GM19438 (cell line): ENCODE results near the gene PARM1.

Source experiments
- ATAC-seq: cut with Tn5 transposase; IDR thresholded peaks from one replicate; pipeline ENCODE4 v1.9.1; 2021; ENCODE audit warnings: low read depth; ENCODE audit not compliant: unreplicated experiment

The PARM1 gene

DNA sequence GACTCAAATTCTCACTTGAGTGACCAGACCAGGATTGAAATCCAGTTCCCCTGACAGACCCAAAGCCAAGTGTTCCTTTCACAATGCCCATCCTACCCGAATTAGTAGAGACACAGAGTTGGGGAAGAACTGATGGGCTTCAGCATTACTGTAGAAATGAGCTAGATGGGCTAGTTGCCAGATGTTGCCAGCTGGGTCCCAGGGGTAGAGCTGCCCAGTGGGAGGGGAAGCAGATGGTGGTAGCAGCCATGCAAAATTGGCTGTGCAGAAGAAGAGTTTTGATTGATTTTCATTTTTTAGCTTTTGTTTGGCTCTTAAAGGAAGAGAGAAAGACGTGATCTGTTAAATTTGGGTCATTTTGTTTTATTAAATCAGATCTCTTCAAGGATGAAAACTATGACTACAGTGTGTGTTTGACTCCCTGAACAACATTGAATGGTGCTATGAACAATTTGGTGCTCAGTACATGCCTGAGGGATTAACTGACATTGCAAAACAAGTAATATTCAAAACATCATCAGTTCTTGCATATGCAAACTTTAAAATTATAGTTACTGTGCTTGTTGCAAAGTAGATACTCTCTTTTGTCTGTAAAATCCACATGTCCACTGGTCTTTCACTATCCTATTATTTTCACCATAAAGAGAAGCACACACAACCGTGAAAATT, 86.0 kb downstream of the PARM1 start:
- ATAC-seq, result no peak

DNA sequence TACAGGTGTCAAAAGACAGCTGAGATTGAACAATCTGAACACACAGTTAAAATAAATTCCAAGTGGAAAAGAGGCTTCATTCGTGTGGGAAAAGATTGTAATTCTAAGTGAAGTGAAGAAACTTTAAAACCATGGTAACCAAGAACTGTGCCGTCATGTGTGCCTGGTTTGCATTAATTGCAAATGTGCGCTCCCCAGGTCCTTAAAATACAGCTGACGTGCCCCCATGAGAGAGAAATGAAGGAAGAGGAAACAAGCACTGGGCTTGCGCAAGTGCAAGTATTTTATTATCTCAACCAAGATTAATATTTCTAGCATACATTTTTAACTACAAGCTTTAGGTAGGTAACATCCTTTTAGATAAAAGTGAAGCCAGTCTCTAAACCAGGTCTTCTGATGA, 92.5 kb downstream of the PARM1 start:
- no peak for ATAC-seq

DNA sequence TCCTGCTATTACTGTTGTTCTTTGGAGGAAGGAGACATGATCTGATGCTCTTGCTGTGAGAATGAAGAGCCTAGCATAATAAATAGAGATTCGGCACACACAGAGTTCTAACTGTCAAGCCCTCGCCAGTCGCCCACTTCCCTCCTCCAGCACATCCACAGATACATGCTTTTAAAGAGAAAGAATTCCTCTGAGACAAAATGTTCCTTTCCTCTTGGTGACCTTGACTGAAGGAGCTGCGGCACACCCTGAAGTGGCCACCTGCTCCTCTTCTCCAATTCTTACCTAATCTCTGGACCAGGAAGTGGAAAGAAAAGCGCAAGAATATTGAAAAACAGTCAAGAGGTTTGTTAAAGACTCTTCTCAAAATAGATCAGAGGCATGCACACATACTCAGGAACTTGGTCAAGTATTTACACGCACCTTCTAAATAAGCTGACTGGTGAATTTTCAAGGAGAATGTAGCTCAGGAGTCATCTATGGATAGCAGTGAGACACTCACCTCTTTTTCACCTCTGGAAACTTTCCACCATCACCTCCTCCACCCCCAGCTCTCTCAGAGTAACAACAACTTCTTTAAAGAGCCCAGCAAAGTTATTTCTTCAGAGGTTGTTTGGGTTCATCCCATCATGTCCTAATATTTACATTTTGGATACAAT, 95.4 kb downstream of the PARM1 start:
- ATAC-seq, result no peak

DNA sequence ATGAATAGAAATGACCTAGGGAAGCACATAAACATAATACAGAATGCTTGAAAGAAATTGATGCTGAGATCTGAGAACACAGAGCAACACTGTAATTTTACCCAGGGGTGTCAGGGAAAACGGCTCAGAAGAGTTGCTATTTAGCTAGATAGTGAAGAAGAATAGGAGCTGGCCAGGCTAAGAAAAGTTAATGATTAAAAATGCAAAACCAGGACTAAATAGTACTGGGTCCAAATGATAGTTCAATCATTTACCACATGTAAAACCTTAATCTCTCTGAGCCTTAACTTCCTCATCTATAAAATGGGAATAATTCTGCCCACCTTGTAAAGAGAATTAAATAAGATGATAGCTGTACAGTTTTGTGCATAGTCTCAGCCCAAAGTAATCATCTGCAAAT, 97.1 kb downstream of the PARM1 start:
- no peak for ATAC-seq

DNA sequence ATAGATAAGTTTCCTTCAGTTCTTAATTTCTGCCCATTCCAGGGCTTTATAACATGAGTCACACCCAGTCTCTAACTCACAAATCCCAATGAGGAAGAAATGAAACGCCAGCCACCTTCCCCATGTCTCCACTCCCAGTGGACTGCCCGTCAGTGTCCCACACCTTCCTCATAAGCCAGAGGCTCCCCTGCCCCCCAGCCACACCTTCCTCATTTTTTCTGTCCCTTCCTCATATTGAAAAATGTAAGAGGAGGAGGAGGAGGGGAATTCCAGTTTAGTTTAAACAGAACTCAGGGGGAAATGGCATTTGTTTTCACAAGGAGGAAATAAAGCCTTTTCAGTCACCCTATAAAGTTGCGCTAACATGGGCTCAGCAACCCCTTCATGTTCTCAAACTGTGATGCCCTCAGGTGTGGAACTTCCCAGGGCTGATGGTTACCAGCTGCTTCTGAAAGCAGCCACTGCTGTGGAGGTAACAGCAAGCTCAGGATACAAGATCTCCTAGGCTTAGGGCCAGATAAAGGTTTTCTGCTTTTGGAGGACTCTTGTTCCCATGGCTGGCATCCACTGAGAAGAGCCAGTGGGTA, 97.8 kb downstream of the PARM1 start:
- no peak for ATAC-seq

DNA sequence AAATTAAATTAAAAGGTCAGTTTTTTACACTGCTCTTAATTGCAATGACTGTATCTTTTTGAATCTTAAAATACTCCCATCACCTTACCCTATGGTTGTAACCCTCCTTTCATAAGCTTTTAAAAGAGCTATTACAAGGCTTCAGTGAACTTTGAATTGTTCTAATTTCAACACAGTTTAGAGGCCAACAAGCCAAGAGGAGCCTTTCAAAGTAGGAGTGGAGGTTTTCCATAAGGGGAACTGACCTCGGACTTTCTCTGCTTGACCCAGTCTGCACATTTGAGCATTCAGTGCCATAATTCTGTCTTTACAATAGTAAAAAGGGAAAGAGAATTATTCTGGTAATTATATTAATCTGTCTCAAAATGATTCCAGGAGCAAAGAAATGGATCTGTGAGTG, 98.9 kb downstream of the PARM1 start:
- no peak for ATAC-seq

DNA sequence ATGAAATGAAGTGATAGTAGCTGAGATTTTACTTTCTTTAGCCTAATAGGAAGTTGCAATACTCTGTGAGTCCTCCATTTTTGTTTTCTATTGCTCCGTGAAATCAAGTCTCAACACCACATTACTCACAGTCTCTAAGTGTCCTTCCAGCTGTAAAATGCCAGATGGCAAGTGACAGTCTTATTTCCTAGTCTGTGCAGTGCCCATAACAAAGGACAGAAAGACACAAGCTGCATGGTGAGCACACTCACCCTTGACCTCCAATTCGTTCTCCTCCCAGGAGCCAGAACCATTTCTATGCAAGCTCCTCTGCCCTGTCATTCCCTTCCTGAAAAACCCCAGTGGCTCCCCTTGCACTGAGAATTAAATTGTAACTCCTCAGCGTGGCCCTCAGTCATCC, 101.6 kb downstream of the PARM1 start:
- ATAC-seq, result no peak

DNA sequence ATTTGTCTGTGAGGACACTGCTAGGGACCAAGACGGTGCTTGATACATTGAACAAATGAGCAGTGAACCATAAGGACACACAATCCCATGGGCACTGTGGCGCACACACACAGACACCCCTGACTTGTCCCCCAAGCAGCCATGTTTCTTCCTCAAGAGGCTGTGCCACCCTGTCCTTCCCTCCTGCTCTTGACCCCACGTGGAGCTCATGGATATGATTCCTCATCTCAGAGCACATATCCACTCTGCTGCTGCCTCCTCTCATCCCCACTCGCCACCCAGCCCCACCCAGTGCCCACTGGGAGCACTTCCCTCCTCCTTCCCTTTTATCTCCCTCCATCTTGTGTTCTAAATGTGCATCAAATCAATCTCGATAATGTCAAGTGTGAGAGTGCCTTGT, 102.4 kb downstream of the PARM1 start:
- no peak for ATAC-seq

DNA sequence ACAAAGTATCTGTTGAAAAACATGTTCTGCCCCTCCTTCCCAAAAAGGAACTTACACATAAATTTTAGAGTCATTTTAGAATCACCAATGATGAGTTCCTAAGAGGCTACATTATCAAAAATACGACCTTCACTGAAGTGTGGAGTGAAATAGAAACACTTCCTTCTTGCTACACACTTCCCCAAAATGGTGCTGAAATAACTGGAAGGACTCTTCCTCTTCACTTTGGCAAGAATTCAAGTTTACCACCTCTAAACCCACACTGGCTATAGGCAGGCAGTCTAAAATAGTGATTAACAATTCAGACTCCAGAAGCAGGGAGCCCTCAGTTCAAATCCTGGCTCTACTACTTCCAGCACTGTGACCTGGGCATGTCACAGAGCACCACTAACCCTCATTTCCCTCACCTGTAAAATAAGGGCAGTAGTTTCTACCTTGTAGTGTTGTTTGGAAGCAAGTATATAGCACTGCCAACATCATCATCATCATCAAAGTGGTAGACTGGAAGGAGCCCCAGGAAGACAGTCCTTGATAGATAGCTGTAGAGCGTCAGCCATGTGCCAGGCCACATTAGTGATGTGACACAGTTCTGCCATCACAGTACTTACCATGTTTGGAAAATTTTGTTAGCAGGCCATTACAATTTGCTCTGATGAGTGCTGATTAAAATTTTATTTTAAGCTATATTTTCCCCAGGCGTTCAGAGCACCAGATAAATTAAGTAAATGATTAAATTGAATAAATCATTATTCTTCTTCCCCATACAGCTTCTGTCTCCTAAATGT, 103.3 kb downstream of the PARM1 start:
- no peak for ATAC-seq

DNA sequence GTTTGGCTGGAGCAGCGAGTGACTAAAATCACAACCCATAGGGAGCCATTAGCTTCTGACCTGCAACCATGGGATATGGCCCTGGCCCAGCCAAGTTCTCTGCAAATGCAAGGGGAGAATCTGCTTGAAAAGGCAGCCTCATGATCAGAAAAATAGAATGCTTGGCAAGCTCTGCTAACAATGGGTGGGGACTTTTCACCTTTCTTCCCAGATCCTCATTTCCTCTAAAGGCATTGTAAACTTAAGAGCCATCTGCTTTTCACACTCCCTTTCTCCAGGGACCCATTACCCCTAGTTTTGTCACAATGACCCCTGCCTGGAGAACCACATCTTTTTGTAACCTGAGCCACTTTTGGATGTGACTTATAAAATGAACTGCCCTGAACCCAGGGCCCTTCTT, 104.3 kb downstream of the PARM1 start:
- no peak for ATAC-seq

DNA sequence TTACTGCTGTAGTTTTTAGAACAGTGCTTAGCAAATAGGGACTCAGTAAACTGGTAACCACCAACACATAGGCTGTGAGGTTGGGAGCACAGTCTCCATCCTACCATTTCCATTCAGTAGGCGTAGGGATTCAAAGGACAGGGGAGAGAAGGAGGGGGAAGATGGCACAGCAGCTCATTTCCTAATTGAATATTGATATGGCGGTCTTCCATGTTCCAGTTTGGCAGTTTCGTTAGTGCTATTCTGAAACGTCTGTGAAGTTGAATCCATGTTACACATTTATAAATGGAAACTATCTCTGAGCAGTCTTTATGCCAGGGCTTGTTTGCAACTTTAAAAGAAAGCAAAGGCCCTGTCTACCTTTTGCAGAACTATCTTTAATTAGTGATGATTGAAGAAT, 105.5 kb downstream of the PARM1 start:
- ATAC-seq, result no peak

DNA sequence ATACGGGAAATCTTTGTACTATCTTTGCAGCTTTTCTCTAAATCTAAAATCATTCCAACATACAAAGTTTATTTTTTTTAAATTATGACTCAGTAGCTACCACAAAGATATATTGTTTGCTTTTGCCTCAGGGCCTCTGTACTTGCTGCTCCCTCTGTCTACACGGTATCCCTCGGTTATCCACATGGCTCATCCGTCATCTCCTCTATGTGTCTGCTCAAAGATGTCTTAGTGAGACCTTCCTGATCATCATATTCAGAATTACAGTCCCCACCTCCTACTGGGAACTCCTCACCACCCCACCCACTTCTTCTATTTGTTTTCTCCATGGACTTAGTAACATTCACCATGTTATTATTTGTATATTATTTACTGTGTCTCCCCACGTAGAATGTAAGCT, 107.8 kb downstream of the PARM1 start:
- ATAC-seq, result no peak

DNA sequence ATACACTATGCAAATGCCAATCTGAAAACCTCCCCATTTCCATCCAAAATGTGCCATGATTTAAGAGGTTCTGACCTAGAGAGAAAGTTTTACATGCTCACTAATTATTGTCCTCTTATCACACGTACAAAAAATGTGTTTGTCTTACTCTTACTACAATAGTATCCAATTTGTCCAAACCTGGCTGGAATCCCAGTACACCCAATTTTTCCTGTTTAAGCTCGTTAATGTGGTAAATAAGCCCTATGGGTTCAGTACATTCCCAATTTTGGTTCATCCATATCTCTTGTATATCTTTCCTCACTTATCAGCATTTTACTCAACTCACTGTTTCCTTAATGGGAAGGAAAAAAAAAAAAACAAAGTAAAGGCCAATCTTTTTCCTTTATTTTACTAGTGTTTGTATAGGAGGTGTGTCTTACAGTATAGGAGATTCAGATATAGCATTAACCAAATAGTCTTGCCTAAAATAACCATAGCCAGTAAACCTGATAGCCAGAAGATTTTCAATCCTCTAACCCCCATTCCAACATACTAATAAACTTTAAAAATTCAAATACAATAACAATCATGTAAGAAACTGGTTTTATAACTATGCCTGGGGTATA, 109.8 kb downstream of the PARM1 start:
- ATAC-seq, result no peak

DNA sequence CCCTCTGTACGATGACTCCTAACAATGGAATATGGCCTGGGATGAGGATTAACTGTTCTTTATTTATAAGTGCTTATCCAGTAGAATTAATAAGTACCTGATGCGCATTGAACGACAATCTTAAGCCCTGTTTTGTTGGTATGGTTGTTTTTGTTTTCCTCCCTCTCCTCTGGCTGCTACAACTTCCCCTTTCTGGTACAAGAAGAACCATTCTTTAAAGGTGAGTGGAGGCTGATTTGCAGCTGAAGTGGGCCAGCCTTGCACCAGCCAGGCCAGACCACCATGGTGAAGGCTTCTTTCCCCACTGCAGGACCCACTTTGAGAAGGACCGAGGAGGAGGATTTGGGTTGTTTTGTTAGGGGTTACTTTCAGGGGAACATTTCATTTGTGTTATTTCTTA, 113.3 kb downstream of the PARM1 start:
- ATAC-seq, result no peak

DNA sequence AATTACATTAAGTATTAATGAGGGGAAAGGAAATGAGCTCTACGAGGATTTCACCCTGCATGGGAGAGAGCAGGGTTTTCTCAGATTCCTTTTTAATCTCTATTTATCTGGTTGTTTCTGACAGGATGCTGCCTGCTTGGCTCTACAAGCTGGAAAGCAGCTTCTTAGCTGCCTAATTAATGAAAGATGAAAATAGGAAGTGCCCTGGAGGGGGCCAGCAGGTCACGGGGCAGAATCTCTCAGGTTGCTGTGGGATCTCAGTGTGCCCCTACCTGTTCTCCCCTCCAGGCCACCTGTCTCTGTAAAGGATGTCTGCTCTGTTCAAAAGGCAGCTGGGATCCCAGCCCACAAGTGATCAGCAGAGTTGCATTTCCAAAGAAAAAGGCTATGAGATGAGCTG, 113.7 kb downstream of the PARM1 start:
- no peak for ATAC-seq

DNA sequence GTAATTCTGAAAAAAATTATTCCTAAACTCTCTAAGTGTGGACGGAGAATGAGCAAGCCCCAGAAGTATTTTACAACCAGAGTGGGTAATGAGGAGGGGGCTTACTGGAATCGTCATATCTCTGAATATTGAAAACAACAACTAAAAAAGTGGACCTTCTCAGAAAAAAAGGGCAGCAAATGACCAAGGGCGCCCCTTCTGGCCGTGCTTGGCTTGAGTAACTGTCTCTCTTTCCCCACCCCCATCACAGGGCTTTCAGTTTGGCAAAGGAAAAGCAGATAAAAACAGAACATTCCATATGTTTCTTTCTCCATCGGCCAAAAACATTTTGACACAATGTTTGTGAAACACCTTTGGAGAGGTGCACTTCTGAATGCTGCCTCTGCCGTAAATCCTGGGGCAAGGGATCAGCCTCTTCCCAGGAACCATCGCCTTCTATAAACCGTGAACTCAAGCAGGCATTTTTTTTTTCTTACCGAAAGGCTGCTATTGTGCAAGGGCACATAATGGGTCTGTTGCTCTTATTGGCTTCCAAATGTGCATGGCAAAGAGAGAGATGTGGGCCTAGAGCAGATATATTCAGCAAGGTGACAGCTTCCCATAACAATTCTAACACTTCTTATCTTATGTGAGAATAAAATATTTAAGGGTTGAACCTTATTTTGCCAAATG, 115.4 kb downstream of the PARM1 start:
- ATAC-seq, result no peak

DNA sequence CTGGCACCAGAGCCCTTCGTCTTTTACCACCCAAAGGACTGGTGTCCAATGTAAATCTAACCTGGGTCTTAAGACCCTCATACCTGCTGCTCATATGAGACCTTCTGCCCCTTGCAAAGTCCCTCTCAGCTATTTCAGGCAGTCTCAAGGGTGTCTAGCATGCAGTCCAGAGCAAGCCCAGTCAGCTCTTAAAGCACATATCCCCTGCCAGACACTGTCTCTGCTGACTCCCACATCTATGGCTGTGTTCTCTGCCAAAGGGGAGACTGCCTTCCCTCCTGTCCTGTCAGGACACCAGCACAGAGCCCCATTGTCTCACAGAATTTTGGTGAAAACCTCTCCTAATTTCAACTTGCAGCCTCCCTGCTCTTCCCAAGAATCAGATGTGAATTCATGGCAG, 118.5 kb downstream of the PARM1 start:
- ATAC-seq, result no peak

DNA sequence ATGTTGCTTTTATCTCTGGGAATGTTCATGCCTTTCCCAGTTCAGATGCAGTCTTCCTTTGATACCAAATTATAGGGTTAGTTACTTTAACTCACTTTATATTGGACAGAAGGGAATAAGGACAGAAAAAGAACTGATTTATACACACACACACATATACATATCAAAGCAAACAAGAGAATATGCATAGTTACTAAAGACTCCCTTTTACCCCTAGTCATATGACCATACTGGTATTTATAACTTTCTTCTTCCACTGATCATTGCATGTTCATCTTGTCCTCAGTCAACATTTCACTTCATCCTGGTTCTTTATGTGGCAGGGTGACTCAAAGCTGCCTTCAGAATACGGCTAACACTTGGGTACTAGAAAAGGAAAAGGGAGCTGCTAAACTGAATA, 120.4 kb downstream of the PARM1 start:
- no peak for ATAC-seq

DNA sequence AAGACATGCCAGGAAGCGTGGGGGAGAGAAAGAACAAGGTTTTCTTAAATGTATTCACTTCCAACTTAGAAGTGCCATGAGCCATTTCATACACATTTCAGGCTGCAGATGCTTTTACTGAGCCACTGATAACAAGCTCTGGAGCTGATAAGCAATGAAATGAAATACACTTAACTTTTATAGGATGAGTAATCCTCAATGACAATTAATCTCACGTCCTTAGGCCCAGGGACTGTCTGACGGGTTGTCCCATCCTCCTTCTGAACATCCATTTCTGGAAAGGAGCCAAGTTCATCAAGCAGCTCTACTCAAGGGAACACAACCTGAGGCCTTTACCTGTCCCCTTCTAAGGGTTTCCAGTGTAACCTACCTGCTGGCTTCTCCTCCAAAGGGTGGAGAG, 121.2 kb downstream of the PARM1 start:
- no peak for ATAC-seq

DNA sequence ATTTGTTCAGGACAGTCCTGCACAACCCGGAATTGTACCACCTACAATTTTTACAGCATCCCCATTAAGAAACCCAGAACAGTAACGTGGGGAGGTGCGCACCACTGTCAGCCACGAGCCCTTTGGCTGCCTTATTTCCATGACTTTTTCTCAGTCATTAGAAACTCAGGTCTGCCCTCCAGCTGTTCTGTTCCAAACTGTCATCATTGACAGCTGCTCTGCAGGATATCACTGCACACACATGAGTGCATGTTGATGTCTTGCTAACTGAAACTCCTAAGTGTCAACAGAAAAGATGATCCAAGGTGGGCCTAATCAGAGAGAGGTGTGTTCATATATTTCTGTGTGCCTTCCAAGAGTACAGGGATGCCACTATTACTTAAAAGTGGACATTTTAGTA, 123.4 kb downstream of the PARM1 start:
- no peak for ATAC-seq

DNA sequence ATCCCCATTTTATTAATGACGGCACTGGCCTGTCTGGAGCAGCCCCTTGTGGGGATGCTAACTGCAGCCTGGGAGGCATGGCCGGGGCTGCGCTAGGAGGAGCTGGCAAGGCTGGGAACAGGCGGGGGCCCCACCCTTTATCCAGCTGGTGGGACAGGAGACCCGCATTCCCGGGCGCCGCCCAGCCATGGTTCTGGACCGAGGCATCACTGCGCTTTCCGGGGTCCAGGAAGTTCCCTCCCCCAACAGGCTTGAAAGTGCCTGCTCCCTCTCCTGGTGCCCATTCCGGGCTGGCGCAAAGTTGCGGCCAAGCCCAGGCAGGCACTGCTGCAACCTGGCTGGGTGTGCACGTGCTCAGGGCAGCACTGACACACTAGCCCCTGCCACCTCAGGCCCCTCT, 124.5 kb downstream of the PARM1 start:
- no peak for ATAC-seq
